A673 (cell line): Measurements from ENCODE around the gene RNF145.

ENCODE experiments used
- CTCF ChIP-seq: fragments of 300-800, 200-600 bp; sonication (generic); conservative IDR thresholded peaks from 2 replicates; pipeline ENCODE4 v1.5.1; 2017; ENCODE audit warnings: low read depth, mild to moderate bottlenecking, antibody characterized with exemption, low read length, moderate library complexity, mixed read lengths
- EZH2 ChIP-seq: fragments of 200-600 bp; sonication (generic); IDR thresholded peaks from 2 replicates; pipeline ENCODE4 v1.6.1; 2017; ENCODE audit warnings: borderline replicate concordance, low read depth, mild to moderate bottlenecking, mixed read lengths, antibody characterized with exemption, low read length; ENCODE audit not compliant: poor library complexity, severe bottlenecking

- TF ChIP-seq CTCF (no peak), EZH2 (no peak)
These were observed 14.1 kb upstream of the RNF145 start for GRCh38 chr5:159223469-159223868.
